ENCODE measurements around the gene FRMD1.

Gene FRMD1

GRCh38 chr6:168107191-168107983, 28.4 kb upstream of the FRMD1 start:
- DNase-seq: no peak
- Histone ChIP-seq H3K36me3 (replicated peaks) (no peaks in the 10 kb centered on the region), H3K4me3 (ENCODE audit: low read depth, low read length) (no peak overlapping the region), H3K27ac (no peak overlapping the region), H3K27me3 (replicated peaks) (peaks cover 8% of the 10 kb centered on the region)
- in situ Hi-C loops (cut with HindIII; ENCODE audit: low pct_ligation_motif_present, low sequenced_read_pairs): no loop called here
- TF ChIP-seq, protein P1, sequence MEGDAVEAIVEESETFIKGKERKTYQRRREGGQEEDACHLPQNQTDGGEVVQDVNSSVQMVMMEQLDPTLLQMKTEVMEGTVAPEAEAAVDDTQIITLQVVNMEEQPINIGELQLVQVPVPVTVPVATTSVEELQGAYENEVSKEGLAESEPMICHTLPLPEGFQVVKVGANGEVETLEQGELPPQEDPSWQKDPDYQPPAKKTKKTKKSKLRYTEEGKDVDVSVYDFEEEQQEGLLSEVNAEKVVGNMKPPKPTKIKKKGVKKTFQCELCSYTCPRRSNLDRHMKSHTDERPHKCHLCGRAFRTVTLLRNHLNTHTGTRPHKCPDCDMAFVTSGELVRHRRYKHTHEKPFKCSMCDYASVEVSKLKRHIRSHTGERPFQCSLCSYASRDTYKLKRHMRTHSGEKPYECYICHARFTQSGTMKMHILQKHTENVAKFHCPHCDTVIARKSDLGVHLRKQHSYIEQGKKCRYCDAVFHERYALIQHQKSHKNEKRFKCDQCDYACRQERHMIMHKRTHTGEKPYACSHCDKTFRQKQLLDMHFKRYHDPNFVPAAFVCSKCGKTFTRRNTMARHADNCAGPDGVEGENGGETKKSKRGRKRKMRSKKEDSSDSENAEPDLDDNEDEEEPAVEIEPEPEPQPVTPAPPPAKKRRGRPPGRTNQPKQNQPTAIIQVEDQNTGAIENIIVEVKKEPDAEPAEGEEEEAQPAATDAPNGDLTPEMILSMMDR (IDR thresholded peaks at IDR 0.05; ENCODE audit: low read depth, low read length, missing control alignments): no peak

DNA sequence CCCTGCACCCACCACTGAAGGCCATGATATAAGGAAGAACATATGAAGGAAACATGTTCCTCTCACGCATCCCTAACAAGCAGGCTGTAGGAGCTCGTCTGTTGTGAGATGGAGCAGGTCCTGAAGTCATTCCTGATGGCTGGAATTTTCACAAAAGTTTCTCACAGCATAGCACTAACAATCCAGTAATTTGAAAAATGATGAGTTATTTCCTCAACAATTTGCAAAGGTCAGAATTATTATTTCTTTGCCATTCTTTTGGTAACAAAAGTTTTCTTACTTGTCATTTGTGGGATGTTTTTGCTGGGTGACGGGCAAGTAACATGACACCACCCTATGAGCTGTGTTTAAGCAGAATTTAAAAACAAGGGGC, 27.6 kb upstream of the FRMD1 start:
- Histone ChIP-seq H3K36me3 (replicated peaks) (no peaks in the 10 kb centered on the region), H3K4me3 (ENCODE audit: low read depth, low read length) (no peak overlapping the region), H3K27me3 (replicated peaks) (peaks cover 15% of the 10 kb centered on the region), H3K27ac (no peak overlapping the region)
- in situ Hi-C loops (cut with HindIII; ENCODE audit: low pct_ligation_motif_present, low sequenced_read_pairs): no loop called here
- TF ChIP-seq, protein P1 (IDR thresholded peaks at IDR 0.05; ENCODE audit: low read depth, low read length, missing control alignments): no peak
- DNase-seq: peak; percentile 10

DNA sequence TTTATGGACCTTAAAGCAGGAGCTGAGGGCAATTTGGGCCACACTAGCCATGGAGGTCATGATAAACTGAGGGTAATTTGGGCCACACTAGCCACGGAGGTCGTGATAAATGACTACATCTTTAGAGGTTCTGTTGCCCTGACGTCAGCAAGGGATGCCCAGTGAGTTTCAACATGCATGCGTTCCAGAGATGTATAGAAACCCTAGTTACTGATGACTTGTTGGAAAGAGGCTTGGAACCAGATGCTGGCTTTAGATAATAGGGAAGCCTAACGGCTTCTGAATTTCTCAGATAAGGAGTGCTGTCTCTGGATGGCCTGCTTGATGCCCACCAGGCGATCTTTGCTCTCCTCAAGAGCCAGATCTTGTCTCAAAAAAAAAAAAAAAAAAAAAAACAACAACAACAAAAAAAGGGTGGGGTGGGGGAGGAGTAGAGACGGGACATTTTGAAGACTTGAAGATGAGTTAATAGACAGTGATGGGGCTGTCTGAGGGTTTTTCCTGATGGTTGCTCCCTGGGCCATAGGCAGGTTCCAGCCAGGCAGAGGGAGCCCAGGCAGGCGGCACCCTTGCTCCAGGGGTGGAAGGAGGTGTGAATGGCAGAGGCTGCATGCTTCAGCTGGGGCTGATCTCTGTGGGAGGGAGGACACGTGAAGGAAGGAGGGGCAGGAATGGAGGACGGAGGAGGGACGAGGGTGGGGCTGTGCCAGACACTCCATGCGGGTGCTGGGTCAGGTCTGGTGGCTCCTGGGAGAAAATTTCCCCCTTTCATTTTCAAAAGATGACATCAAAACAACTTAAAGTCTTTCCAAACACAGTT, 27.0 kb upstream of the FRMD1 start:
- no peak overlapping the region for H3K27ac ChIP-seq
- in situ Hi-C loops (cut with HindIII; ENCODE audit: low pct_ligation_motif_present, low sequenced_read_pairs): no loop called here
- H3K27me3 ChIP-seq (replicated peaks): peaks cover 21% of the 10 kb centered on the region
- TF ChIP-seq, protein P1 (IDR thresholded peaks at IDR 0.05; ENCODE audit: low read depth, low read length, missing control alignments): no peak
- DNase-seq: no peak
- no peaks in the 10 kb centered on the region for H3K36me3 ChIP-seq (replicated peaks)
- no peak overlapping the region for H3K4me3 ChIP-seq (ENCODE audit: low read depth, low read length)

GRCh38 chr6:168104636-168105035, 25.6 kb upstream of the FRMD1 start:
- Histone ChIP-seq H3K36me3 (replicated peaks) (no peaks in the 10 kb centered on the region), H3K27ac (no peak overlapping the region), H3K27me3 (replicated peaks) (peaks cover 26% of the 10 kb centered on the region), H3K4me3 (ENCODE audit: low read depth, low read length) (no peak overlapping the region)
- TF ChIP-seq, protein P1 (IDR thresholded peaks at IDR 0.05; ENCODE audit: low read depth, low read length, missing control alignments): no peak
- in situ Hi-C loops (cut with HindIII; ENCODE audit: low pct_ligation_motif_present, low sequenced_read_pairs): no loop called here
- no peak for DNase-seq

DNA sequence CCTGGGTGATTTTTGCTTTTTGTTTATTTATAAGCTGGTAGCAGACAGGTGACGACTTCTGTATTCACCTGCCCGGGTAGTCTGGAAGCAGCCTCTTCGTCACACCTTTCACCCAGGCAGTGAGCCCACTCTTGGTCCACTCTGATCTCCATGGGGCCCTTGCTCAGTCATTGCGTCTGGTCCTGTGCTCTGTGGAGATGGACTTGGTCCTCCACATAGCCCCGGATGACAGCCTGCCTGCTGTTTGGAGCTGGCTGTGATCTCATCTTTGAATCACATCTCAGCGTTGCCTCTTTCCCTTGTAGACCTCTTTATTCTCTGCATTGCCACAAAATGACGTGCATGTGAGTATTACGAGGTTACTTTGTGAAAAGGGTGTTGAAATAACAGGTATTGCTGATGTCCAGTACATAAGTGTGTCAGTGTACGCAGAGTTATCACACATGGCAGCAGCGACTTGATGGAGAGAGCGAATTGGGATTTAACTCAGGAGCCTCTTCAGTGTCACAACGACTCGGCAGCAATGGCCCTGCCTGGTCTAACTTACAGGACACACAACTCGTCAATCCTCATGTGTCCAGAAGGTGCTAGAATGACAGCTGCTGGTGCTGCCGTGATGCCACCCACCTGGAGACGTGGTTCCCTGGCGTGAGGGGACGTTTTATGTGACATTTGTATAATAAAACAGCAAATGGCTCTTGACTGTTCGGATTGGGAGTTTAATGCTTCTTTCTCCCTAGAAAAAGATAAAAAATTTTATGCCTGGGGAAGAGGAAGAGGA, 24.2 kb upstream of the FRMD1 start:
- TF ChIP-seq, protein P1 (IDR thresholded peaks at IDR 0.05; ENCODE audit: low read depth, low read length, missing control alignments): no peak
- Histone ChIP-seq H3K4me3 (ENCODE audit: low read depth, low read length) (no peak overlapping the region), H3K27ac (no peak overlapping the region), H3K36me3 (replicated peaks) (no peaks in the 10 kb centered on the region), H3K27me3 (replicated peaks) (peaks cover 26% of the 10 kb centered on the region)
- in situ Hi-C loops (cut with HindIII; ENCODE audit: low pct_ligation_motif_present, low sequenced_read_pairs): no loop called here
- no peak for DNase-seq

All from brain microvascular endothelial cell (primary cell).